Immature natural killer cell (primary cell): ENCODE data around the gene NRTN. TPM values are rescaled to one million over a fixed set of nuclear protein-coding genes. Genes with fewer than 3 reads are reported as not detected.

Experiments
- DNase-seq, 3 donors: peaks; one replicate each; pipeline ENCODE4 v3.0.0; 2022; ENCODE audit warnings: mixed read lengths in 1 of 3
- H3K27ac Mint-ChIP-seq, 6 donors: one replicate each; pipeline ENCODE4 v1.8.0; 2020; ENCODE audit warnings: mixed read lengths in 6 of 6, mild to moderate bottlenecking in 5 of 6, inconsistent platforms in 4 of 6, moderate library complexity in 3 of 6
- H3K27me3 Mint-ChIP-seq, 3 donors: one replicate each; pipeline ENCODE4 v1.8.0; 2020 to 2021; ENCODE audit warnings: low read depth in 3 of 3, mild to moderate bottlenecking in 3 of 3, mixed read lengths in 3 of 3, moderate library complexity in 3 of 3, inconsistent platforms in 1 of 3
- H3K36me3 Mint-ChIP-seq, 3 donors: one replicate each; pipeline ENCODE4 v1.8.0; 2020; ENCODE audit warnings: mixed read lengths in 3 of 3, inconsistent platforms in 2 of 3, mild to moderate bottlenecking in 2 of 3
- H3K4me1 Mint-ChIP-seq, 2 donors: one replicate each; pipeline ENCODE4 v1.8.0; 2020; ENCODE audit warnings: inconsistent platforms in 2 of 2, mild to moderate bottlenecking in 2 of 2, mixed read lengths in 2 of 2, moderate library complexity in 1 of 2
- H3K4me3 Mint-ChIP-seq, 5 donors: one replicate each; pipeline ENCODE4 v1.8.0; 2020; ENCODE audit warnings: mild to moderate bottlenecking in 5 of 5, mixed read lengths in 5 of 5, inconsistent platforms in 3 of 5, moderate library complexity in 3 of 5
- H3K9me3 Mint-ChIP-seq, 6 donors: one replicate each; pipeline ENCODE4 v1.8.0; 2020; ENCODE audit warnings: mild to moderate bottlenecking in 6 of 6, mixed read lengths in 6 of 6, inconsistent platforms in 4 of 6, moderate library complexity in 3 of 6
- polyA plus RNA-seq, 3 donors: library from polyadenylated mRNA; unstranded; fragments of 300-500 nt; fragmentation: Illumina TruSeq; gene quantifications; one replicate each; pipeline ENCODE4 v1.2.3, GENCODE V29; 2021

Gene NRTN
- polyA plus RNA-seq, 3 donors from 2014 or later = 0.56 TPM; not detected in 2

DNA sequence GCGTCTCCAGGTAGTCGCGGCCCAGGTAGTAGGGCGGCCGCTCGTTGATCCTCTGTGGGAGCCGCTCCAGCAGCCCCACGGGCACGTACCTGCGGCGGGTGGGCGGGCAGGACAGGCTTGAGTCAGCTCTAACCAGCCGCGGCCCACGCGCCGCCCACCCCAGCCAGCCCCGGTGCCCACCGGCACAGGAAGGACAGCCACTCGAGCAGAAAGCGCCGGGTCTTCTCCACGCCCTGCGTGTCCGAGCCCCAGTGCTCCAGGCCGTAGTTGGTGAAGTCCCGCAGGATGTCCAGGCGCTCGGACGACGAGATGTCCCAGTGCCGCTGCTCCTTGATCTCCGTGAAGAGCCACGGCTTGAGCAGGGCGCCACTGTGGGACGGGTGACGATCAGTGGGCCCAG is 19.4 kb upstream of the NRTN start:
- Mint-ChIP-seq H3K9me3 (no peaks in the 10 kb centered on the region), H3K4me3 (no peak overlapping the region)

DNA sequence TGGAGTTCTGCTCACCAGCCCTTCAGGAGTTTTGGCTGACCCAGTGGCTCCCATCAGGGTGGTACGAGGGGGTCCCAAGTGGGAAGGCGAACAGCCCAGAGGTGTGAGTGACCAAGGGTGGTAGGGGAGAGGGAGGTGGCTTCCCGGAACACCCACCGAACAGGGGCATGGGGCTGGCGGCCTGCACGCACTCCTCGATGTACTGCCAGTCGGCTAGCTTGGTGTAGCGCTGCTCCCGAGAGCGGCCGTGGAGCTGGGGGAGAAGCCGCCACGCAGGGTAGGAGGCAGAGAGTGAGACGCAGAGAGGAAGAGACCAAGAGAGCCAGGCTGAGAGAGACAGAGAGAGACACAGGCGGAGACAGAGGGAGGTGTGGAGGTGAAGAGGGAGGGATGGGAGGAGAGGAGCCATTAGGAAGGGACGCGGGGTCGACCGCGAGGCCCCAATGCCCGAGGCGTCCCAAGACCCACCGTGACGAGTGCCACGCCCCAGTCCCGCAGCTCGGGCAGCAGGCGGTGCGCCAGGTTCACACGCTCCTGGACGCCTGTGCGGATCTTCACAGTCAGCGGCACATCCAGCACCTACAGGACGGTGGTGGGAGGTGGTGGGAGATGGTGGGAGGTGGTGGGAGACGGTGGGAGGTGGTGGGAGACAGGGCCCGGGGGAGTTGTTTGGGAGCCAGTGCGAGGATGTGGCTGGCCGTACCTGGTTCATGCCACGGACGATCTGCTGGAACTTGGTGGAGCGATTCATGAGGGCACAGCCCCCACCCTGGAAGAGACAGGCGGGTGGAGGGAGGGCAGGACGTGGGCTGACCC is 18.1 kb upstream of the NRTN start:
- Mint-ChIP-seq H3K27ac (no peak overlapping the region), H3K4me1 (peaks cover 15% of the 10 kb centered on the region in 2 donors), H3K36me3 (peaks cover 10 to 15% (median 14%) of the 10 kb centered on the region in 3 donors), H3K4me3 (no peak overlapping the region), H3K9me3 (no peaks in the 10 kb centered on the region), H3K27me3 (peaks cover 12 to 22% (median 16%) of the 10 kb centered on the region in 3 donors)
- no peak for DNase-seq

More for the DNA sequence above, 19.4 kb upstream of the NRTN start:
- no peak for DNase-seq
- peaks cover 5 to 8% of the 10 kb centered on the region in 2 donors for H3K4me1 Mint-ChIP-seq
- H3K36me3 Mint-ChIP-seq = peaks cover 8 to 14% (median 13%) of the 10 kb centered on the region in 3 donors
- peaks cover 6 to 14% (median 7%) of the 10 kb centered on the region in 3 donors for H3K27me3 Mint-ChIP-seq
- no peak overlapping the region for H3K27ac Mint-ChIP-seq

DNA sequence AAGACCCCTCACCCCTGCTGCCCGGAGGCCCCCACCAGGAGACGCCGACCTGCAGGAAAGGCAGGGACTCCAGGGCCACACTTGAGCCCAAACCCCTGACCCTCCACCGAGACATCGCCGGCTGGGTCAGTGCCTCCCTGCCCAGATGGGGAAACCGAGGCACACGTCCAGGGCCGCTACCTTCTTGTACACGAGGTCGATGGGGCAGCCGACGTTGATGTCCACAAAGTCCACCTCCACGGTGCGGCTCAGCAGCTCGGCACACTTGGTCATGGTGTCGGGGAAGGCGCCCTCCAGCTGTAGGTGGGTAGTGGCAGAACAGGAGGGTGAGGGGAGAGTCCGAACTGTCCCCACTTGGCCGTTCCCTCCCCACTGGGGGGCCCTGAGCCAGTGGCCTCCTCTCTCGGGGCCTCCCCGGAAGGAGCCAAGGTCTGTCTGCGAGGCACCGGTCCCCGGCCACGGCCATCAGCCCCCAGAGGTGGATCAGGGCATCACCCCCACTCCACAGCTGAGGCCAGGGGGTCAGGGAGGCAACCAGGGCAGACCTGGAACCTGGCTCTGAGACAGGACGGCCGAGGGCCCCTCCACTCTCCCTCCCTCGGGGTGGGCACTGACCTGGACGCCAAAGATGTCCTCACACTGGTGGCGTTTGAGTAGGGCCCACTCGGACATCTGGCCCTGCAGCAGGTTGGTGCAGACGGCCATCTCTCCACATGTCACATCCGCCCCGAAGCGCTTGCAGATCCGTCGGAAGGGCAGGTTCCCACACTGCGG is 17.3 kb upstream of the NRTN start:
- H3K27me3 Mint-ChIP-seq = peaks cover 12 to 22% (median 16%) of the 10 kb centered on the region in 3 donors
- H3K27ac Mint-ChIP-seq = no peak overlapping the region
- H3K4me3 Mint-ChIP-seq = no peak overlapping the region
- H3K36me3 Mint-ChIP-seq = peaks cover 10 to 15% (median 14%) of the 10 kb centered on the region in 3 donors
- DNase-seq = no peak
- peaks cover 15% of the 10 kb centered on the region in 2 donors for H3K4me1 Mint-ChIP-seq
- no peaks in the 10 kb centered on the region for H3K9me3 Mint-ChIP-seq

DNA sequence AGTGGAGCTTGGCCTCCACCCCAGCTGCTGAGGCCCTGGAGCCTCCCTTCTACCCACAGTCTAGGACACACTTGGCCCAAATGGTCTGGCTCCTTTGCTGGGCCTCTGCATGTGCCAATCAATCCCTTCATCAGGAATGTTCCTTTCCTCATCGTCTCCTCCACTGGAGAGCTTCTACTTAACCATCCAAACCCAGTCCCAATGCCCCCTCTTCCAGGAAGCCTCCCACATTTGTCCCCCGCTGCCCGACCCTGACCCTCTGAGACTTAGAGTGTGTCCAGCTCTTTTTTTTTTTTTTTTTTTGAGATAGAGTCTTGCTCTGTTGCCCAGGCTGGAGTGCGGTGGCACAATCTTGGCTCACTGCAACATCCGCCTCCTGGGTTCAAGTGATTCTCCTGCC is 16.4 kb upstream of the NRTN start:
- H3K36me3 Mint-ChIP-seq = peaks cover 10 to 15% (median 14%) of the 10 kb centered on the region in 3 donors
- no peak for DNase-seq
- peaks cover 15% of the 10 kb centered on the region in 2 donors for H3K4me1 Mint-ChIP-seq
- H3K27me3 Mint-ChIP-seq = peaks cover 12 to 22% (median 16%) of the 10 kb centered on the region in 3 donors
- H3K27ac Mint-ChIP-seq = no peak overlapping the region
- no peaks in the 10 kb centered on the region for H3K9me3 Mint-ChIP-seq
- peak overlapping the region in 1 of 5 donors; percentile 5 for H3K4me3 Mint-ChIP-seq

DNA sequence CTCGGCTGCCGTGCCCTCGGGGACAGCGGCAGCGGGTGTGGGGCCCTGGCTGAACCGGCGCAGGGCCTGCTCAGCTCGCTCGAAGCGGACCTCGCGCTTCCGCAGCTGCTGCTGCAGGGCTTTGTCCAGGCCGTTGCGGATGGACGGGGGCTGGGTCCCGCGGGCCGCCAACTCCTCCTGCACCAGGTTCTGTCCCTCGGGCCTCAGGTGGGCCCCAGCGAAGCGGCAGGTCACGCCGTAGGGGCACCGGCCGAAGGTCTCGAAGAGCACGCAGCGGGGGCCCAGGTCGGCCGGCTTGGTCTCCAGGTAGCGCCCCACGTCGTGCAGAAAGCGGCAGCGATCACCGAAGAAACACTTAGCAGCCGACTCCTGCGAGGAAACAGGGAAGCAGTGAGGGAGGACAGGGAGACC is 15.5 kb upstream of the NRTN start:
- Mint-ChIP-seq H3K36me3 (peaks cover 10 to 15% (median 14%) of the 10 kb centered on the region in 3 donors), H3K9me3 (no peaks in the 10 kb centered on the region), H3K27ac (no peak overlapping the region), H3K27me3 (peaks cover 12 to 22% (median 14%) of the 10 kb centered on the region in 3 donors), H3K4me3 (peak overlapping the region in 1 of 5 donors; percentile 41), H3K4me1 (peaks cover 15% of the 10 kb centered on the region in 2 donors)
- no peak for DNase-seq

DNA sequence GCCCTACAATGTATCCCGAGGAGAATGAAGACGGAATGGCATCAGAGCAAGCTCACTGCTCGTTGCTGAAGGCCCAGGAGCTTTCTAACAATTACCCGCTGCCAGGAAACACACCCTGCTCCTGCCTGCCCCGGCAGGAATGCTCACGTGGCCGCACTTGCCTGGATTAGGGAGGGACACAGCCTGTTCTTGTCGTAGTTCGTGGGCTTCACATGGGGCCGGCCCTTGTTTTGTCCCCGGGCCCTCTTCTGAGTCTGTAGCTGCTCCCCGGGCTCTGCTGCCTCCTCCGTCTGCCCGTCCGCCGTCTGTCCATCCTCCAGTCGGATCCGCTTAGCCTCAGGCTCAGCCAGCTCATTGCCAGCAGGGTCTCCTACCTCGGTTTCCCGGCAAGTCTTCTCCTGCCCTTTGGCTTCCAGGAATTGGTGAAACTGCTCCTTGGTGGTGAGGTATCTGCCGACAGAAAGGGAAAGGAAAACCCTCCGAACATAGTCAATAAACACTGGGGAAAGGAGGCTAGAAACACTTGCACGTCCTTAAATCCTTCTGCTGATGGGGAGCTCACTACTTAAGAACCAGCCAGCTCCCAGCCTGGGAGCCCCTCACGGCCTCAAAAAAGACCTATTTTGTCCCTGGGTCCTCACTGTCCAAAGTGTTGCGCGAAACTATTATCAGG is 14.8 kb upstream of the NRTN start:
- Mint-ChIP-seq H3K27ac (peak overlapping the region; percentile 100), H3K27me3 (peaks cover 12 to 19% (median 14%) of the 10 kb centered on the region in 3 donors), H3K4me1 (peaks cover 15% of the 10 kb centered on the region in 2 donors), H3K36me3 (peaks cover 10 to 15% (median 14%) of the 10 kb centered on the region in 3 donors), H3K4me3 (peak overlapping the region; percentile 98 to 100 (median 99)), H3K9me3 (no peaks in the 10 kb centered on the region)
- no peak for DNase-seq

DNA sequence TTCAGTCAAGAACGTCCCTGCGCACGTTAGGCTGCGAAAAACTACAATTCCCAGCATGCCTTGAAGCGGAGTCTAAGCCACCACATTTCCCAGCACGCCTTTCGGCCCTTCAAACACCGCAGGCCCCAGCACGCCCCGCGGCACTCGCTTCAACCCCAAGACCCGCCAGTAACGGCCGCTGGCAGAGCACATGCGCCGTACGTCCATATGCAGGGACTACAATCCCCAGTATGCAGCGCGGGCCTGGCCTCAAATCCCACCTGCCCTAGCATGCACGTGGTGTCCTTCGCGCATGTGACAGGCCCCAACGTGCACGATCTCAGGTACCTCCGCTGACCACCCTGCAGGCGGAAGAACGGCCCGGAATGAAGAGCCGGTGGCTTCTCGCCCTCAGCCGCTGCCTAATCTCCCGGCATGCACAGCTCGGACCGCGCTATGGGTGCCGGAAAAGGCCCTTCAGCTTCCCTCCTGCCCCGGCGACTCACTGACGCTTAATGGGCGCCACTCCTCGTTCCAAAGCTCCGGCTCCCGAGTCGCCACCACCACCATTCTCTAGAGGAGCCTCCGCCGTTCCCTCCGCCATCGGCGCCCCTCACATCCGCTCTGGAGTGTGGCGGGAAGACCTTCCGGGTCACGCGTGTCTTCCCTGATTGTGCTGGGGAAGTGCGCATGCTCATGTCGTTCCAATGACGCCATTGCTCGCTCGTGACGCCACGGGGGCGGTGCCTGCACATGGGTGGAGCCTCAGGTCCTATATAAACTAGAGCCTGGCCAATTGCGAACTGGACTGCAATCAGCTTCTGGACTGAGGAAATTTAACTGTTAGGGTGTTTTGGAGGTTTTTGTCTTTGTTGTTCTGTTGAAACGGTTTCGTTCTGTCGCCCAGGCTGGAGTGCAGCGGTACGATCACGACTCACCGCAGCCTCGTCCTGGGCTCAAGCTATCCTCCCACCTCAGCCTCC is 14.0 kb upstream of the NRTN start, which contains the start of gene DUS3L:
Gene DUS3L, minus strand, starts transcription at position 605 of the 962 bp plus-strand sequence. Its CDS starts 22 bp downstream, at position 583.
- peak; percentile 94 to 95 (median 95) for DNase-seq

DNA sequence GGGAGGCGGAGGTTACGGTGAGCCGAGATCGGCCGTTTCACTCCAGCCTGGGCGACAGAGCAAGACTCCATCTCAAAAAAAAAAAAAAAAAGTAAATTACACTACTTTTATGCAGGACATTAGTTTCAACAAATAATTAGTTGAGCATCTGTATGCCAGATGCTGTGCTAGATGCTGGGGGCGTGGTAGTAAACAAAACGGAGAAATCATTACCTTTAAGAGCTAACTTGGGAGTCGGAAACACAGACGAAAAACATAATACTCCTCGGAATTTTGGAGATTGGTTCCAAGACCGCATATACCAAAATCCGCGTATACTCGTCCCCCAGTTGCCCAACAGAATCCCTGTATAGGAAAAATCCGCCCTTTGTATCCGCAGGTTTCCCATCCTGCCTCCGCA is 12.6 kb upstream of the NRTN start:
- peaks cover 5 to 9% (median 9%) of the 10 kb centered on the region in 3 donors for H3K36me3 Mint-ChIP-seq
- DNase-seq = no peak
- peaks cover 15% of the 10 kb centered on the region in 2 donors for H3K4me1 Mint-ChIP-seq
- H3K9me3 Mint-ChIP-seq = no peaks in the 10 kb centered on the region
- peak overlapping the region in 1 of 6 donors; percentile 55 for H3K27ac Mint-ChIP-seq
- peaks cover 11 to 15% (median 14%) of the 10 kb centered on the region in 3 donors for H3K27me3 Mint-ChIP-seq
- peak overlapping the region in 1 of 5 donors; percentile 50 for H3K4me3 Mint-ChIP-seq

More for the DNA sequence above, 14.0 kb upstream of the NRTN start, which contains the start of gene DUS3L:
- peak within 1 kb of the TSS; percentile 100 for H3K27ac Mint-ChIP-seq
- H3K36me3 Mint-ChIP-seq = peaks cover 10 to 14% (median 13%) of the 10 kb centered on the region in 3 donors
- H3K9me3 Mint-ChIP-seq = no peaks in the 10 kb centered on the region
- peaks cover 12 to 19% (median 14%) of the 10 kb centered on the region in 3 donors for H3K27me3 Mint-ChIP-seq
- H3K4me1 Mint-ChIP-seq = peaks cover 15% of the 10 kb centered on the region in 2 donors
- H3K4me3 Mint-ChIP-seq = peak within 1 kb of the TSS; percentile 98 to 100 (median 99)

DNA sequence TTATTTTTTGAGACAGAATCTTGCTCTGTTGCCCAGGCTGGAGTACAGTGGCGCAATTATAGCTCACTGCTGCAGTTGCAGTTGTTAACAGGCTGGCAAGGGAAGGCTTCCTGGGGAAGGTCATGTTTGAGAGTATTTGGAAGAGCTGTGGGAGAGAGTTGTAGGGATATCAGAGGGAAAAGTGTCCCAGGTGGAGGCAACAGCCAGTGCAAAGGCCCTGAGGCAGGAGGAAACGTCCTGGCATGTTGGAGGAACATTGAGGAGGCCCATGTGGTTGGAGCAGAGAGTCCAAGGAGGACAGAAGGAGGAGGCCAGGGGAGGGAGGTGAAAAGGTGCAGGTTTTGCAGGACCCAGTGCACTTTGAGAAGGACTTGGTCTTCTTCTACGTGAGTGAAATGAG is 11.7 kb upstream of the NRTN start:
- Mint-ChIP-seq H3K4me1 (peaks cover 15% of the 10 kb centered on the region in 2 donors), H3K9me3 (no peaks in the 10 kb centered on the region), H3K27me3 (peaks cover 10 to 15% (median 14%) of the 10 kb centered on the region in 3 donors), H3K36me3 (peaks cover 5 to 9% (median 8%) of the 10 kb centered on the region in 3 donors), H3K4me3 (no peak overlapping the region), H3K27ac (peak overlapping the region in 1 of 6 donors; percentile 53)
- DNase-seq = no peak

DNA sequence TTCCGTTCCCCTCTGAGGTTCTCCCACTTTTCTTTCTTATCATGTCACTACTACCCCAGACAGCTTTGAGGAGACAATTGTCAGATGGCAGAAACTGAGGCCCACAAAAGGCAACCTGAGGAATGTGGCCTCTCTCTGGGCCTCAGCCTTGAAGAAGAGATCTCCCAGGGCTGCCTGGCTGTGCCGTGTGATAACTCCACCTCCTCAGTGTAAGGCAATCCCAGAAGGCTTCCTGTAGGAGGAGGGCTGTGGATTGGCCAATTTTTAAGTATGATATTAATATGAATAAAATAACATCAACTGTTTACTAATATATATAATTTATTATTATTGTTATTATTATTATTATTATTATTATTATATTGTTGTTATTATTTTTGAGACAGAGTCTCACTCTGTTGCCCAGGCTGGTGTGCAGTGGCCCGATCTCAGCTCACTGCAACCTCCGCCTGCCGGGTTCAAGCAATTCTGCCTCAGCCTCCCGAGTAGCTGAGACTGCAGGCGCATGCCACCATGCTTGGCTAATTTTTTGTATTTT is 9.4 kb upstream of the NRTN start:
- H3K4me1 Mint-ChIP-seq = peaks cover 6 to 10% of the 10 kb centered on the region in 2 donors
- H3K4me3 Mint-ChIP-seq = no peak overlapping the region
- peaks cover 0 to 1% (median 0%) of the 10 kb centered on the region in 6 donors for H3K9me3 Mint-ChIP-seq
- H3K27ac Mint-ChIP-seq = no peak overlapping the region
- H3K27me3 Mint-ChIP-seq = peaks cover 9 to 12% (median 12%) of the 10 kb centered on the region in 3 donors
- DNase-seq = no peak
- peaks cover 1% of the 10 kb centered on the region in 3 donors for H3K36me3 Mint-ChIP-seq

DNA sequence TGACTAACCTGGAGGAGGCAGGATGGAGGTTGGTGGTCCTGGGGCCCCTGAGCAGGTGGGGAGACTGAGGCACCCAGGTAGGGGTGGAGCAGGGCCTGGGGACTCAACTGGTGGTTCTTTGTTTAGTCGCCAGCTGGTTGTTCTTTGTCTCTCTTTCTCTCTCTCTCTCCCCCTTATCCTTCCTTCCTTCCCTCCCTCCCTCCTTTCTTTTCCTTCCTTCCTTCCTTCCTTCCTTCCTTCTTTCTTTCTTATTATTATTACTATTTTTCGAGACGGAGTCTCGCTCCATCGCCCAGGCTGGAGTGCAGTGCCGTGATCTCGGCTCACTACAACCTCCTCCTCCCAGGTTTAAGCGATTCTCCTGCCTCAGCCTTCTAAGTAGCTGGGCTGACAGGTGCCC is 6.6 kb upstream of the NRTN start:
- H3K4me1 Mint-ChIP-seq = peaks cover 2 to 9% of the 10 kb centered on the region in 2 donors
- no peaks in the 10 kb centered on the region for H3K36me3 Mint-ChIP-seq
- peaks cover 0 to 3% (median 0%) of the 10 kb centered on the region in 6 donors for H3K9me3 Mint-ChIP-seq
- H3K27me3 Mint-ChIP-seq = peaks cover 12 to 17% (median 16%) of the 10 kb centered on the region in 3 donors
- no peak for DNase-seq
- no peak overlapping the region for H3K4me3 Mint-ChIP-seq
- no peak overlapping the region for H3K27ac Mint-ChIP-seq
